CD4-positive, alpha-beta T cell treated with Interleukin-15 for 1 hour (primary cell): ENCODE results near the gene RORB.

Experiments
- DNase-seq: peaks from one replicate; pipeline ENCODE4 v3.0.0-alpha.2; 2020

The RORB gene

DNA sequence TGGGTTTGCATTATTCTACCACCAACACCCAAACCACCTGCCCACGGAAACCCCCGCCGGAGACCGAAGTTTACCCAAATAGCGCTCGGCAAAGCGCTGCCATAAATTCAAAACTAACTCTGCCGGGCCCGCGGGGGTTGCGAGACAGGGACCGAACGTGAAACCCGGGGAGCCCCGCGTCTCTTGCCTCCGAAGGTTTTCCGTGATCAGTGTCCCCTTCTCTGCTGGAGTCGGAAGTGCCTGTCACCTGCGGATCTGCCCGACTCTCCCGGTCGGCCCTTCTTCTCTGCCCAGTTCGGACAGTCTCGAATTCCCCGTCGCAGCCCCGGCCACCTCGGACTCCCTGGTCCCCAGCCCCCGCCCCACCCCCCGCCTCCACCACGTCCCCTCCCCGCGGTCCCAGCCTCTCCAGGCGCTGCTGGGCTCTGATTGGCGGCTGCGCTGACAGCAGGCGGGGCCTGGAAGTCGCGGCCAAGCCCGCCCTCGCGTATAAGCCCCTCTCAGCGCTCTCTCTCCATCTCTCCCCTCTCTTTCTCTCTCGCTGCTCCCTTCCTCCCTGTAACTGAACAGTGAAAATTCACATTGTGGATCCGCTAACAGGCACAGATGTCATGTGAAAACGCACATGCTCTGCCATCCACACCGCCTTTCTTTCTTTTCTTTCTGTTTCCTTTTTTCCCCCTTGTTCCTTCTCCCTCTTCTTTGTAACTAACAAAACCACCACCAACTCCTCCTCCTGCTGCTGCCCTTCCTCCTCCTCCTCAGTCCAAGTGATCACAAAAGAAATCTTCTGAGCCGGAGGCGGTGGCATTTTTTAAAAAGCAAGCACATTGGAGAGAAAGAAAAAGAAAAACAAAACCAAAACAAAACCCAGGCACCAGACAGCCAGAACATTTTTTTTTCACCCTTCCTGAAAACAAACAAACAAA, at the start of gene RORB:
Gene RORB, plus strand, starts transcription at position 517 of the 929 bp plus-strand sequence. CDS start 642 bp downstream, outside the sequence.
- peak; percentile 47 for DNase-seq

DNA sequence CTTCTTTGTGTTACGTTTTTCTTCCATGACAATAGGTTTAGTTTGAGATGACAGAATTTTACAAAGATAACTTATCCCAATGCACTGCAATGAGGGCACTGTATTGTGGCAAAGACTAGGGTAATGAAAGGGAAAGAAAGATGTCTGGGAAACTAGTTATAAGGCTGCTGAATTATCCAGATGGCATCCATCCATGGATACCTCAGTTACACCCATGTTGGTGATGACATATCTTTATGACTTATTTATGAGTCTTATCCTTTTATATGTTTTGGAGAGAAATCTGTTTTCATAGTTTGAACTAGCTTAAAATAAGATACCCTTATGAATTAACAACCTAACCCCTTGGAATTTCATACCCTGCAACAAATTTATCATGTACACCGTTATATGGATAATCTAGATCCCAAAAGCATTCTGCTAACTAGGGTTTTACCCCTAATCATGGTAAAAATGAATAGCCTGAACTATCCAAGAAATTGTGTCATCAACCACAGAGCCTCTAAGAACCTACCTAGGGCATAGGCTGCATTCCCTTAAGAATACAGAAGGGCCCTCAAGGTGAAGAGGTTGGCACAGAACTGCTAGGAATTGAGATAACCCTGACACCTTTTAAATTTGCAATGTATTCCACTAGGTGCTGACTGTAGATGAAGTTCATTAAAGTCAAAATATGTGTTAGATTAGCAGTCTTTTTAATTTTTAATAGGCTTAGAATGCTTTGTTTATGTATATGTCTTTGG, 49.5 kb upstream of the RORB start:
- no peak for DNase-seq

DNA sequence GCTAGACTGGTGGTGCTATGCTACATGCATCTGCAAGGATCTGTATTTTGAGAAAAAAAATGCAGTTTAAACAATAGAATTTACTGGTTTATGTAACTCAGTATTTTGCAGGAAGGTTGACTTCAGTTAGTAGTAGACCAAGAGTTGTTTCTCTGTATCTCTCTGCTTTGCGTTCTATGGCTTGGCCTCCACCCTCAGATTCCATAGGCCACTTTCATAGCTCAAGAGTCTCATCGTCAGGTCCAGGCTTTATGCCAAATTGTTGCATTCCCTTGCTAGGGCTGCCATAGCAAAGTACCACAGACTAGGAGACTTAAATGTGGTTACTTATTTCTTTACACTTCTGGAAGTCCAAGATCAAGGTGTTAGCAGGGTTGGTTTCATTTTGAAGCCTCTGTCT, 48.1 kb upstream of the RORB start:
- DNase-seq = no peak

DNA sequence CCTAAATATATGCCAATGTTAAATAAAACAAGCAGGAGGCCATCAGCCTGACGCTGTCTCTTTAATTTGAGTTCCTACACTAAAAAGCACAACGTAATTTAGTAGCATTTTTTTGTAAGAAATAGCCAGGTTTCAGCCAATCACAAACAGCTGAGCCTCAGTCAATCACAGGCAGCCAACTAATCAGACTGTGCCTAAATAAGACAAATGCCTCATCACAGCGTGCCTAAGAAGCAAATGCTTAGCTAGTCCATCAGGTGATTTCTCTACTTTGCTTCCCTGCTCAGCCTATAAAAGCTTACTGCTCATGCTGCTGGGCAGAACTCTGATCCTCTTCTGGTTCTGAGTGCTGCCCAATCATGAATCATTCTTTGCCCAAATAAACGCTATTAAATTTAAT, 38.3 kb upstream of the RORB start:
- DNase-seq = no peak

DNA sequence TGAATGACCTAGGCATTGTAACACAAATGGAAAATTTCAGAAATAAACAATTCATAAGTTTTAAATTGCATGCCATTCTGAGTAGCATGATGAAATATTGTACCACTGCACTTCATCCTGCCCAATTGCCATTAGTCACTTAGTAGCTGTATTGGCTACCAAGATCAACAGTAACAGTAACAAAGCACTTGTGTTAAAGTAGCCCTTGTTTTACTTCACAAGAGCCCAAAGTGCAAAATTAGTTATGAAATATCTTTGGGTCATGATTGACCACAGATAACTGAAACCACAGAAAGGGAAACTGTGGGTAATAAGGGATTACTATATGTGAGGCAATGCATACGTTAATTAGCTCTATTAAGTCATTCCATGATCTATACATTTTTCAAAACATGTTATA, 33.3 kb upstream of the RORB start:
- no peak for DNase-seq

DNA sequence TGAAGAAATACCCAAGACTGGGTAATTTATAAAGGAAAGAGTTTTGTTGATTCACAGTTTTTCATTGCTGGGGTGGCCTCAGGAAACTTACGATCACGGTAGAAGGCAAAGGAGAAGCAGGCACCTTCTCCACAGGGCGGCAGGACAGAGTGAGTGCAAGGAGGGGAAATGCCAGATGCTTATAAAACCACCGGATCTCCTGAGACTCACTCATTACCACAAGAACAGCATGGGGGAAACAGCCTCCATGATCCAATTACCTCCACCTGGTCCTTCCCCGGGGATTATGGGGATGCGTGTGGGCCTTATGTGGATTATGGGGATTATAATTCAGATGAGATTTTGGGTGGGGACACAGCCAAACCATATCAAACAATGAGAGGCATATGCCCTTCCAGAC, 18.5 kb upstream of the RORB start:
- no peak for DNase-seq

DNA sequence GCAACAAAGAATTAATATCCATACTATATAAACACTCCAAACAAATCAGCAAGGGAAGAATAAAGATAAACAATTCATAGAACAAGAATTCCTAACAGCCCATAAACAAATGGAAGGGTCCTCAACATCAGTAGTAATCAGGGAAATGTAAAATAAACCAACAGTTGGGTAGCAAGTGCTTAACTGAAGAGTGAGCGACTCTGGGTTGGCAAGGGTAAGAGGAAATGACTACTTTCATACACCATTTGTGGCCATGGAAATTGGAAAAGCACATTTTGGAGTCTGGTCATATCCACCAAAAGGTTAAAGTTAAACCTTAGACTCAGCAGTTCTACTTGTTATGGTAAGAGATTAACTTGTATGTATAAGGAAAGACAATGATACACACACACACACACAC, 17.4 kb upstream of the RORB start:
- no peak for DNase-seq

DNA sequence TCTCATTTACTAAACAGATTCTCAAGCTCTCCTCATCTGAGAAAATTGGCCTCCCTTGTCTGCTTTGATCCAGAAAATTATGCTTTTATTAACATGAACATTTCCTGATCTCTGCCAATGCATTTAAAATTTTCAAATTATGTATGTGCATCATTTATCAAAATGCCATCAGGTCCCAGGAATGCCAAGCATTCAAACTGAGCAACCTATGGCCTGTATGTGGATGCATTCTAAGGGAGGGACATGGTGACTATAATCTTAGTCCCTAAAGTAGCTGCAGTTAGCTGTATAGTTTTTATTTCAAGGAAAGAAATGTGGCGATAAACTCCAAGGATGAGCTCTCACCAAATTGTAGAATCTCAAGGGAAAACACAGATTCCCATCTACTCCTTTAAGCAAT, 9.7 kb upstream of the RORB start:
- no peak for DNase-seq

DNA sequence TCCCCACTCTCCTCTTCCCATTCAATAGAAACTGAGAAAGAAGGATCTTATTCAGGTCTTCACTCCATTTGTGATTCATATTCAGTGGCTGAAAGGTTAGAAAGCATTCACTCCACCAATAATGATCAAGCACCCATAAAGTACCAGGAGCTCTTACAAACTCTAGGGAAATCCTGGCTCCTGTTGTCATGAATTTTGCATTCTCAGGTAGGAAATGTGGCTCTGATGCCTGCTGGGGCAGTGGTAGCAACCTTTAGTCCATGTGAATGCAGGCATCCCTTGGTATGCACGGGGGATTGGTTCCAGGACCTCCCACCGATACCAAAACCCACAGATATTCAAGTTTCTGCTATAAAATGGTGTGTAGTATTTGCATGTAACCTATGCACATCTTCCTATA, 3.6 kb upstream of the RORB start:
- DNase-seq = no peak

DNA sequence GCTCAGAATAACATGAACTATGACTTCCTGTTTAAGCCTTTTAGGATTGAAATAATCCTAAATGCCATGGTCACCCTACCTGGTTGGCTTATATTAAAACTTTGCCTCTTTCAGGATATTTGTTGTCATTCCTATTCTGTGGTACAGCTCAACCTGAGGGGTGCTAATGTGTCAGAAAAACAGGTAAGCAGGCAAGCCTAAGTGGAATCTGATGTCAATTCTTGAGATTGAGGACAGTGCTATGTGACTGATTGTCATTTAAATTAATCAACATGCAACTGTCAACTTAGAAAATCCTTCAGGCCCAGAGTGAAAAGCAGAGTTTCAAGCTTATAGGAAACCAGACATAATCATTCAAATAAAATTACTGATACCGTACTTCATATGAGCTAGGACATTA, 2.6 kb upstream of the RORB start:
- no peak for DNase-seq

DNA sequence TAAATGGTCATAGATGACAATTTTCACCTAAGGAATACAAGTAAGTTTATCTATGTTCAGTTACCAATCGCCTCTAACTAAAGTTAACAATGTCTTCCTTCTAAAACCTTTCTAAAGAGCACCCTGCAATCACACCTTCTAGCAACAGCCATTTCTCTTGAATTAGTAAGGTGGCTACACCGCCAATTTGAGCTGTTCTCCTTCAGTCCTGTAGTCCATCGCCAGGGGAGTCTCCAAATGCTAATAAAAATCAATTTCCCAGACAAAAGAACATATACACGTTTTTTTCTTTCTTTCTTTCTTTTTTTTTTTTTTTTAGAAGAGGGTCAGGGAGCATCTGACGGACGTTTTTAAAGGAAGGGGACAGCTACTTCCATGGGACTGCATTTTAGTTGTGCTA, 729 bp upstream of the RORB start:
- DNase-seq = no peak

DNA sequence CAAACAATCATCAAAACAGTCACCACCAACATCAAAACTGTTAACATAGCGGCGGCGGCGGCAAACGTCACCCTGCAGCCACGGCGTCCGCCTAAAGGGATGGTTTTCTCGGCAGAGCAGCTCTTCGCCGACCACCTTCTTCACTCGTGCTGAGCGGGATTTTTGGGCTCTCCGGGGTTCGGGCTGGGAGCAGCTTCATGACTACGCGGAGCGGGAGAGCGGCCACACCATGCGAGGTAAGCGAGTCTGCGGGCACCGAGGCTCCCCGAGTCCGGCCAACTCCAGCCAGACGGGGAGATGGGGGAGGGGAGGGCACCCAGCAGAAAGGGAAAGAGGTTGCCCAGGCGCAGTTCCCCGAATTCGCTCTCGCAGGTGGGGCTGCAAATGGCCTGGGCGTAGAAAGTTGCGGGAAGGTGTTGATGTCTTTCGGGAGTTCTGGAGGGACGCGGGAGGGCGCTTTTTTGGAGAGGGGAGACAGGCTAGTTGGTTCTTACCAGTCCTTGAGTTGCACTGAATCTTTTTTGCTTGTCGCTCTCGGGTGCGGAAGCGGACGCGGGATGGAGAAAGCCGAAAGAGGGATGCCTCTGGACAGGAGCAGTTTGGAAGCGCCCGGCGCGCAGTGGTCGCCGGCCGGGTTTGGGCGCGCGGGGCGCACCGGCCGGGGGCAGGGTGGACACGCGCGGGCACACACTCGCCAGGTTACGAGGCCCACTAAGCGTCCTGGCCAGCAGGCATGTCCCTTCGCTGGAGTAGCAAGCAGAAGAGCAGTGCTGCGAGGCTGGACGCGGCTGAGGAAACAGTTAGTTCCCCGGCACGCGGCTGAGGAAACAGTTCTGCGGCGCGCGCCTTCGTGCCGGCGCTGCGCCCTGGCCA, 849 bp downstream of the RORB start:
- DNase-seq = no peak

DNA sequence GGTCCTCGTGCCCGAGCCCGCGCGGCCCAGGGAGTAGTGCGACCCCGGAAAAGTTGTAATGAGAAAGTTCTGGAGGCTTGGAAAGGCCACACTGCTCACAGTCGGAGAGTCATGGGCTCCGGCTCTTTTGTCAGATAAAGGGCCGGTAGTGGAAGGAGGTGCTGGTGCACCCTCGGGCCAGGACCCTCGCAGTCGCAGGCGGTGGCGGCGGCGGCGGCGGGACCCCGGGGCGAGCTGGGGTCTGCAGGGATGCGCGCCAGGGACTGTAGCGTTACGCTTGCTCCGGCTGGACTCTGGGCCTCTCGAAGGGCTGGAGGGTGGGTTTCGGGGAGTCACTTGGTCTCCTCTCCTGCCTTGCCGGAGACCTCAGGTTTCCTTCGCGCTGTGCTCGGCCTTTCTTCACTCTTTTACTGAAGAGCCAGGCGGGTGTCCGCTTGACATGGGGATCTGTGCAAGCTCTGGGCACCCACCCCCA, 1.5 kb downstream of the RORB start:
- no peak for DNase-seq

DNA sequence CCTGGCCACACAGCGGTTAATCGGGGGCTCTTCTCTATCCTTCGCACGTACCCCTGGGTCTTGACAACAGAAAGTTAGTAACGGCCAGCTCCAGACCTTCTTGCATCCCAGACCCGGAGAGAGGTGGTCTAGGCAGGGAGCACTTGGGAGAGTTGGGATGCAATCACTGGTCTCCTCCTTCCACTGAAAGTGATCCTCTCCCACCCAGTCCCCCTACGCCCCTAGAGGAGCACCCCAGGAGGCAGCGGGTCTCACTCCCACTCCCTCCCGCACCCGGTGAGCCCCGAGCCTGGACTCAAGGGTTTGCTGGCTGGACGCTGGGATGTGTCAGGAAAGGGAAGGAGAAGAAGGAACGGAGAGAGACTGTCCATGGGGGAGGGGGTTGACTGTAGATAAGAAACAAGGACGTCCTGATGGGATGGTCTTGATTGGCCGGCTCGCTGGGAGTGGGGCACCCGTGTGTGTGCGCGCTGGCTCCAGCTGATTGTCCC, 2.0 kb downstream of the RORB start:
- no peak for DNase-seq

DNA sequence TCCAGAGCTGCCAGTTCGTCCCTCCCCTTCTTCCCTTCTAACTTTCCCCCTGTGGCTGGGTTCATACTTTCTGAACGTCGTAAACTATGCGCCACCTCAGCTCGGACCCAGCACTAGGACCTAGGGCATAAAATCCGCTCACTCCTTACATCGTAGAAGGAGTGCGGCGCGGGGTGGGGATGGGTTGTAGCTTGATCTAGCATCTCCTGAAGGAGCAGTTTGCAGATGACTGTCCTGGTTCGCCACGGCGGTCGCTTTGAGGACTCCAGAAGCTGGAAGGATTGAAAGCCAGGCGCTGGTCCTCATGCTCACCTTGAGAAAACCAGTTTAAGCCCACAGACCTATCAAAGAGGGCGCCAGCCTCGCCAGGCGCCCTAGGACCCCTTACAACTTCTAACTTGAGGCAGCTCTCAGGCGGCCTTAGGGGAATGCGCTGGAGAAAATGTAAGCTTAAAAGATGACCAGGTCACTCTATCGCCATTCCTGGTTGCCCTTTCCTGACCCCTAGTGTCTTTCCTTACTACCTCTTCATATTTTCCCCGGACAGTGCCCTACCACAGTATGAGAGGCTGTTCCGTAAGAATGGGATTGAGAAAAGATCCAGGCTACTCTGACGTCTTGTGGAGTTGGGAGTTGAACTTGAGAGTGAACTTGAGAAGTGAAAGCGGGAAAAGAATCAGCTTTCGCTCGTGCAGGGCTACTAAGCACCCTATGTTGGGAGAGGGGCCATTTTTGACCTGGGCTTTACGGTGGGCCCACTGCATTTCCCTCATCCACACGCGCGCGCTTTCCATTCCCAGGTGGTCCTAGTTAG, 2.8 kb downstream of the RORB start:
- DNase-seq = no peak

DNA sequence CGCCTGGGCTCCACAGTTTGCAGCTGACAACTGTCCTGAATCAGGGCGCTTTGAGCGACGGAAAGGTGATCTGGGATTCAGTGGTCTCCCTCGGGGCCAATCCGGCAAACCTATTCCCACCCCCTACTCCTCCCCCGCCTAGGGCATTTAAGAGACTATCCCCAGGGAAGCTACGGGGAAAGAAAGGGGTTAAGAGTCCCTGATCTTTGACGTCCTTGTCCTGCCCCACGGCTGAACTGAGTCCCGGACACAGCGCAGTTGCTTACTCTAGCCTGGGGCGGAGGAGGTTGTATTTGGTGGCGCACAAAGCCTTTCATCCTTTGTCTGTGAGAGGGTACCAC, 3.4 kb downstream of the RORB start:
- no peak for DNase-seq

DNA sequence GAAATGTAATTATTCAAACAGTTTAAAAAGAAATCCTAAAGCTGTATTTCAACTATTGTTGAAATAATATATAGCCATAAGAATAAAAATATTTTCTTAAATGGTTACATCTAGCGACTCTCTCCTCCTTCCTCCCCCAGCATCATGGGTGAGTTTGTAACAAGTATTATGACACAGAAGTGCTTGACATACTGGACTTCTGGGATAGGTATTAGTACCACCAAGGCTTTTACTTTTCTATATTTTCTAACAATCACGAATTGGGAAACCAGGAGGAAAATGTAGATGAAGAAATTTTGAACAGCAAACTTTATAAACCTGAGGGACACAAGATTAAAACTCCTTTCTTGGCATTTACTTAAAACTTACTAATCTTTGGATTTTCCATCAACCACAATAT, 4.4 kb downstream of the RORB start:
- no peak for DNase-seq

DNA sequence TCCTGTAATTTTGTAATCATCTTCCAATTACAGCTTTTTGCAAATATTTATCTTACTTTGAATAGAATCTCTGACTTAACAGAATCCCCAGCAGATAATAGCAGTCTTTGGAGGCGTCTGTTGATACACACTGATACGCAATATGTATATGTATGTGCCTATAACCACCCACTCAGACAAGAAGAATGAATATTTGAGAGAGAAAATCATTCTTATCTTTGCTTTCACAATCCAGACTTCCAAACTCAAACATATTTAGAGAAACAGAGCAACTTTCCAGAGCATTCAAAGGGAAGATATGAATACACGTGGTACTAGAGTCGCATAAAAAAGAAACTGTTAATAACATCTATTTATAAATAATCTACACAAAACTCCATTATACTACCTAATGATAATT, 6.1 kb downstream of the RORB start:
- DNase-seq = no peak

DNA sequence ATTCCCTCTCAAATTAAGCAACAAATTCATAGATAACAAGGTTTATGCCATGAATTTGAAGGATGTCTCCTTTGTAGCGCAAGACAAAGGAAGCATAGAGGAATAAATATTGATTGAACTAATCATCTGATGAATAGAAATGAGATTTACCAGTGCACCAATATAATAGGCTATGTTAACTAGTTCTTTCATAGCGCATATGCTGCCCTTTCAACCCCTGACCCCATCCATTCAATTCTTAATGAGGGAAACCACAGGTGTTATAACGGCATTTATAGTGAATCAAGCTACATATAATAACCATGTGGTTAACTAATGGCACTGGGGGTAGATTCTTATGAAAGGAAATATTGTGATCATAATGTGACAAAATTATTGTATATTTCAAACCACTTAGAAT, 6.5 kb downstream of the RORB start:
- DNase-seq = no peak

DNA sequence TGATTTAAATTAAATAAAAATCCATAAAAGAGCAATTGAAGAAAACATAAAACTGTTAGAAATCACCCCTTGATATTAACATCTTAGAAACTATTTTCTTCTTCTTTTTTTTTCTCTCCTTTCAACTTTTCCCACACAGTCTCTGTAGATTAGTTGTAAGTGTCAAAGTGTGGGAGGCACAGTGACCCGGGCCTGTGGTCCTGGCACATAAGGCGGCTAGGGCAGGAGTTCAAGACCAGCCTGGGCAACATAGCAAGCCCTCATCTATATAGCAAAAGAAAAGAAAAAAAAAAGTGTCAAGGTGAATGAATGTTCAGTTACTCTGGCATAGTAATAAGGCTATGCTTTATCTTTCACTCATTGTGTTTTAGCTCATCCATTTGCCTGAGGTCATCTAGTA, 14.2 kb downstream of the RORB start:
- DNase-seq = no peak

DNA sequence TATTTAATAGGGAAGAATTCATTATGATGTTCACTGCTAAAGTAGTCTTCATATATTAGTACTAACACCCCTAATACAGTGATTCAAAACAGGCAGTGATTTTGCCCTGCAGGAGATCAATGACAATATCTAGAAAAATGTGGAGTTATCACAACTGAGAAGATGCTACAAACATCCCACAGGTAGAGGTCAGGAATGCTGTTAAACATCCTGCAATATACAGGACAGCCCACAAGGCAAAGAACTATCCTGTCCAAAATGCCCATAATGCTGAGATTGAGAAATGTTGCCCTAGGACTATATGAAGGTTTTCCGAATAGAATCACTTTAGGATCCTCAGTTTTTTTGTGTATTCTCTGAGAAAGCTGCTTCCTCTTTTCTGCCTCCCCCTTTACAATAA, 15.3 kb downstream of the RORB start:
- DNase-seq = no peak

DNA sequence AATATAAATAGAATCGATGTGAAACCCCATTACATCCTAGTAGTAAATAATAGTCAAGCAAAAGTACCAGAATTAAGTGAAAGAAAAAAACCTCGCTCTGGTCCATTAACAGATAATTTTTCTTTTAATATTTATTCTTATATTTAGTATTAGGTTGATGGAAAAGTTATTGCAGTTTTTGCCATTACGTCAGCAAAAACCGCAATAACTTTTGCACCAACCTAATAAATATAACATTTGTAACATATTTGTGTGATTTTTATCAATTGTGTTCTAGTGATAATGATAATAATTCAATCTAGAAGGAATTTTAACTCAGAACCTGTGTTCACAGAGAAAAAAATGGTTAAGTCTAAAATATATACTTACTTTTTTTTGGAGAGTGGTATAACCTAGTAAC, 16.1 kb downstream of the RORB start:
- DNase-seq = no peak
